ENCODE measurements around the gene MYBPH.

MYBPH gene

DNA sequence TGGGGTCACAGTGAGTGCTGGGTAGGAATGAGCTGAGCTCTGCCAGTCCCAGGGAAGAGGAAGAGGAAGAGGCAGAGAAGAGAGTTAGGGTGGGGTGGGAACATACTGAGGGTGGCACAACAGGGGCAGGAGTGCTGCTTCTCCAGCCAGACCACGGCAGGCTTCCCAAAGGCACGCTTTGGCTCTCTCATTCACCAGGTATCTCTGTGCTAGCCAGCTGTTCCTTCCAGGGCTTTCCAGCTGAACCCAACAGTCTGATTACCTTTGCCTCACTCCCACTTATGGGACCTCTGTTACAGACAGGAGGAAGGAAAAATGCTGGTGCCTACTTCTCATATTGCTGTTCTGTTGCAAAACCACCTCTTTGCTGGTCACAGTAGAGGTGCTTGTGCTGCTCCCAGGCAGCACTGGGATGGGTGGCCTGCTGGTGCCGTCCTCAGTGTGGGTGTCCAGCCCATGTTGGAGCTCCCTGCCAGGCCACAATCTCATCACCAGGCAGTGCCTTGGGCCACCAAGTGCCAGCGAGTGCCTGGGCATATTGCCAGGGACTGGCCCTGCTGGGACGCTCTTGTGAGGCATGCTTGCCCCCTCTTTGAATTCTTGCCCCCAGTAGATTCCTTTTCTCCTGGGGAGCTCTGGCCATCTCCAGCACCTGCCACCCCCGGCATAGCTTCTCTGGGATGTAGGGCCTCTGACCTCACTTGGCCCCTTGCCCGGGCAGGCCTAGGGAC lies 46.0 kb downstream of the MYBPH start:
- DNase-seq (ENCODE audit: low read depth), result no peak

DNA sequence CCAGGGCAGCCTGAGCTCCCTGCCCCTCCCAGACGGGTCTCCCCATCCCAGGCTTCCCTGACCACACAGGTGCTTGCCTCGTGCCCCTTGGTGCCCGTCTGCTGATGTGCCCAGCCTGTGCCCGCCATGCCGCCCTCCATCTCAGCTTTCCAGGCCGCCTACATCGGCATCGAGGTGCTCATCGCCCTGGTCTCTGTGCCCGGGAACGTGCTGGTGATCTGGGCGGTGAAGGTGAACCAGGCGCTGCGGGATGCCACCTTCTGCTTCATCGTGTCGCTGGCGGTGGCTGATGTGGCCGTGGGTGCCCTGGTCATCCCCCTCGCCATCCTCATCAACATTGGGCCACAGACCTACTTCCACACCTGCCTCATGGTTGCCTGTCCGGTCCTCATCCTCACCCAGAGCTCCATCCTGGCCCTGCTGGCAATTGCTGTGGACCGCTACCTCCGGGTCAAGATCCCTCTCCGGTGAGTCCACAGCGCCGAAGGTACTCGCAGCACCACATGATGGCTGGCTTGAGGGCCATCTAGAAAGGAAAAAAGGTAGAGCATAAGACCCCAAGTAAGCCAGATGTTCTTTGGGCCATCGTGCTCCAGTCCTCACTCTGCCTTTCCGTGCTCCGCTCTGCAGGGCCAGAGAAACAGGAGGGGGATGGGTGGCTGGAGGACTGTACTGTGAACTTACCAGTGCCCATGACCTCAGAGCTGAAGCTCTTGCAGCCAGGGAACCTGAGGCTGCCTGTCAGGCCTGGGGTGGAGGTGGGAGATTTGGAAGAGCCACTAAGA lies 46.7 kb downstream of the MYBPH start:
- no peak for DNase-seq (ENCODE audit: low read depth)

DNA sequence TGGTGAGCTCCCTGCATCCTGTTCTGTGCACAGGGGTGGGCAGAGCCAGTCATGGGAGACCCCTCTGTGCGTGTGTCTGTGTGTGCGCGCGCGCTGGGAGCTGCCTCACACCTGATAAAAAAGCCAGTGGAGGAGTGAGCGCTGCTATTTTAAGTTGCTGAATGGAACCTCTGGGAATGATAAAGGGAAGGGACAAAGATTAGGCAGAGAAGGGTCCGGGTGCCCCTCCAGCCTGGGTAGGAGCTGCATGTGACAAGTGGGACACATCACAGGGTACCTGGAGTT lies 47.3 kb downstream of the MYBPH start:
- no peak for DNase-seq (ENCODE audit: low read depth)

DNA sequence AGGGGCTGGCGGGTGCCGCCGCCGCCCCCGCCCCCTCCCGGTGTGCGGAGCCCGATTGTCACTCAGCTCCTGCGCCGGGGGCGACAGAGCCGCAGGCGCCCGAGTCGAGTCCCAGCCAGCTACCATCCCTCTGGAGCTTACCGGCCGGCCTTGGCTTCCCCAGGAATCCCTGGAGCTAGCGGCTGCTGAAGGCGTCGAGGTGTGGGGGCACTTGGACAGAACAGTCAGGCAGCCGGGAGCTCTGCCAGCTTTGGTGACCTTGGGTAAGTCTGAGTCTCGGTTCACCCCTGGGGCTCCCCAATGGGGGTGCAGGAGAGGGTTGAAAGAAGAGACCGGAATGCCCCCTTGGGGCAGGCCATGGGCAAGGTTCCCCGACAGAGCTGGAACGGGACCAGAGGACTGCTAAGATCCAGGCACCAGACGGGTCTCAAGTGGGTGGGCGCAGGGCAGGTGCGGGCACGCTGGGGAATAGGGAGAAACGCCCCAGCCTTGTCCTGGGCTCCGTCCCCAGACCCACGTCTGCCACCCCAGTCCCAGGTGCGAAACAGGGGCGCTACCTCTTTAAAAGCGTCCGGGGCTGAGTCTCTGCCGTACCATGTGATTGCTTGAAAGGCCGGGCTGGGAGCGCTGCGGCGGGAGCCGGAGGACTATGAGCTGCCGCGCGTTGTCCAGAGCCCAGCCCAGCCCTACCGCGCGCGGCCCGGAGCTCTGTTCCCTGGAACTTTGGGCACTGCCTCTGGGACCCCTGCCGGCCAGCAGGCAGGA lies 47.8 kb downstream of the MYBPH start, which contains the start of gene ADORA1:
TSS of gene ADORA1 (plus strand) at position 61 of the 765 bp plus-strand sequence. CDS start 1,116 bp downstream, outside the sequence.
- DNase-seq (ENCODE audit: low read depth), result no peak

DNA sequence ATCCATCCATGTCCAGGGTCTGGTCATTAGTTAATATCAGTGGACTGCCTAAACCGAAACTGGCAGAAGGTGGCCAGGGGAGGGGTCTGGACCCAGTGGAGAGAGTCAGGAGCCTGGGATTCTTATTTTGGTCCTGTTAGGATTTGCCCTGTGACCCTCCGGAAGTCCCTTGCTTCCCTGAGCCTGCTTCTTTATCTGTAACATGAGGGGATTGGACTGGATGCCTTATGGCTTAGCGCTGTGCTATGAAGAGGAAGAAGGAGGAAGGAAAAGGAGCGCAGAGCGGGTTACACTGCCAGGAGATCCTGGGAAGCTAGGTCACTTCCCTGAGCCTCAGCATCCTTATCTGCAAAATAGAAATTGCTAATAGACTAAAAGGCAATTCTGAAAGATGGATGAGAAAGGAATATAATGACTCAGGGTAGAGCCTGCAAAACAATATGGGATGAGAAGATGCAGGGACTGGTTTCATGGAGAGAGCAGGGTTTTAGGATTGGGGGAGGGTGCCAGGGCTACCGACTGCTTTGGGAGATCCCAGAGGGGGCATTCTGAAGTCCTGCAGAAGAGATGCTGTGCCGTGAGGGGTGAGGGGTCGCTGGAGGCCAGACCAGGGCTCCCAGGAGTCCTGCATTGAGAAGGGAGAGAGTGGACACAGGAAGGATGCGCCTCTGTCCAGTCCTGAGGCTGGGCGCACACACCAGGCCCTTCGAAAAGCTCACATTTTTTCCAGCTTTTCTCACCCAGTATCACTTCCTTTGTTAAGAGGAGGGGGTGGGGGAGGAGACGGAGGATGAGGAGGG lies 48.6 kb downstream of the MYBPH start:
- DNase-seq (ENCODE audit: low read depth), result no peak

DNA sequence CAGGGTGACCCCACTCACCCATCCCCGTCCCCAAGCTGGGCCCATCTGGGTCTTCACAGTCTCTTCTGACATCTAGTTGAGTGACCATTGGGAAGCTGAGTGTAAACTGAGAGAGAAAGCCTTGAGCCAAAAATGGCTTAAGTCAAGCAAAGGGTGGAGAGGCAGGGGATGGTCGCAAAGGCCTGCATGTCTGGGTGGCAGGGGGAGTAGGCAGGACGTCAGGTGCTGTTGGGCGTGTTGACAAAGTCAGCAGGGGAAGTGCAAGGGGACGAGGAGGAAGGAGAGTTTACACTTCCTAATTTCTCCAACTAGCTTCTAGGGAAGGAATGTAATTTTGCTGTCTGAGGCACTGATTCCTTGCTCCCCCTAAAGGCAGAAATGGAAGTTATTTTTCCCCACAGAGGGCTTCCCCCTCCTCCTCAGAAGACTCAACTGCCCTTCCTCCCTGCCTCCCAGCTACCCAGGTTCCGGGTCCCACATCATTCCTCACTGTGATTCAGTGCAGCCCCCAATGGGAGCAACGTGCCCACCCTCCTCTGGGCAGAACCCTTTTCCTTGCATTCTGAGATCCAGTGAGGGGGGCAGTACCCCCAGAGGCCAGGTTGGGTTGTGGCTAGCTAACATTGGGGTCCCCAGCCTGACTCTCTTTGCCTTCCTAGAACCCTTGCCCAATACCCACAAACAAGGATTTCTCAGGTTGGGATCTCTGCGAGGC lies 49.3 kb downstream of the MYBPH start:
- DNase-seq (ENCODE audit: low read depth), result no peak

DNA sequence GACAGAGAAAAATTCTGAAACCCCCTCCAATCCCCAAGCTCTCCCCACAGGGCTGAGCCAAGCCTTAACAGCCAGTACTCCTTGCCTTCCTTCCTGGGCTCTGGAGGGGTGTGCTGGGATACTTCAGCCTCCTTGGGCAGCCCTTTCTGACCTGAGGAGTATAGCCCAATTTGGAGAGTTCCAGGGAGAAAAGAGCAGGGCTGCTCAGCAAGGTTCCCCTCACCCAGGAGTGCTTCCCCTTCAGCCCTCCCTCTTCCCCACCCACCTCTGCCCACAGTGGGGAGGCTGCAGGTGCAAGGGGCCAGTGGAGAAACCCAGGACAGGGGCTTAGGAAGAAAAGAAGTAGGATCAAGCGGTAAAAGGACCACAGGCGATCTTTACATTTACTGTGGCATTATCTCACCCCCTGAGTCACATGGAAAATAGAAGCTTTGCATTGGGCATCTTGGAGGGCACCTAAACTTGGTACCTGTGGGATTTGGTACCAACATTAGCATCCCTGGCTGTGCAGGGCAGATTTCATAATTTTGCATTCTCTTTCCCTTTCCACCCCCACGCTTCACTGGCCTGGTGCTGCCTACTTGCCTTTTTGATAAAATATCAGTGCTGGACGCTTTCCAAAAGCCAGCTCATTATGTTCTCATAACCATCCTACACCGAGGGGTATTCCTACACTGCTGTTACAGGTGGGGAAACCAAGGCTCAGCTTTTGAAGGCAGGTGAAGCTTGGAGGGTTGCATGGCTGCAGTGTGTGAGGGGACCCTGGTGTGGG lies 50.9 kb downstream of the MYBPH start:
- no peak for DNase-seq (ENCODE audit: low read depth)

DNA sequence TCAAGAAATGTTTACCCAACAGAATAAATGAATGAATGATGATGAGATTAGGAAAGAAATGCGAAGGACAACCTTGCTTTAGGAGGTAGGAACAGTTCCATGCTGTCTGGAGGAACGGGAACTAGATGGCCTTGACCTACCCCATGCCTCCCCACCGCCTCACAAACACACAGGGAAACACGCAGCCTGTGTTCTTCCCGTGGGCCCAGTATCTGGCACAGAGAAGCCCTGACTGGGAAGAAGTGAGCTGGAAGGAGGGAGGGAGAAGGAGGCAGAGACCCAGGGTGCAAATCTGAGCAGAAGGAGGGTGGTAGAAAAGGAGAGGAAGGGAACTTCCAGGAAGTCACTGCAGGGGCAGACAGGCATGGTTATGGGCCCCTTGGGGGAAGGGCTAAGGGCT lies 51.6 kb downstream of the MYBPH start:
- no peak for DNase-seq (ENCODE audit: low read depth)

DNA sequence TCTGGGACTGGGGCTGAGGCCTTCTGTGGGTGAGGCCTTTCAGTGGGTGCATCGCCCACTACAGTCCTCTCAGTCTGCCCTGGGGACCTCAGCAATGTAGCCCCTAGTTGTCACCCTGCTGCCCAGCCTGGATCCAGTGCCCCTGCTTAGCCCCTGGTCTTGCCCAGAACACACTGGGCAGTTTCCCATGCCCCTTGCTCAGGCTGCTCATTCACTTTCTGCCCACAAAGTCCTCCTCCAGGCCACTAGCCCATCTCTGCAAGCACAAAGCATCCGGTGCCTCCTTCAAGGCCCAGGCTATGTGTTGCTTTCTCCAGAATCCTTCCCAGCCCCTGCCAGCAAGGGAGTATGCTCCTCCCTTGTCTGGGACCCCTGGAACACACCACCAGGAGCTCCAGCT lies 53.5 kb downstream of the MYBPH start:
- no peak for DNase-seq (ENCODE audit: low read depth)

DNA sequence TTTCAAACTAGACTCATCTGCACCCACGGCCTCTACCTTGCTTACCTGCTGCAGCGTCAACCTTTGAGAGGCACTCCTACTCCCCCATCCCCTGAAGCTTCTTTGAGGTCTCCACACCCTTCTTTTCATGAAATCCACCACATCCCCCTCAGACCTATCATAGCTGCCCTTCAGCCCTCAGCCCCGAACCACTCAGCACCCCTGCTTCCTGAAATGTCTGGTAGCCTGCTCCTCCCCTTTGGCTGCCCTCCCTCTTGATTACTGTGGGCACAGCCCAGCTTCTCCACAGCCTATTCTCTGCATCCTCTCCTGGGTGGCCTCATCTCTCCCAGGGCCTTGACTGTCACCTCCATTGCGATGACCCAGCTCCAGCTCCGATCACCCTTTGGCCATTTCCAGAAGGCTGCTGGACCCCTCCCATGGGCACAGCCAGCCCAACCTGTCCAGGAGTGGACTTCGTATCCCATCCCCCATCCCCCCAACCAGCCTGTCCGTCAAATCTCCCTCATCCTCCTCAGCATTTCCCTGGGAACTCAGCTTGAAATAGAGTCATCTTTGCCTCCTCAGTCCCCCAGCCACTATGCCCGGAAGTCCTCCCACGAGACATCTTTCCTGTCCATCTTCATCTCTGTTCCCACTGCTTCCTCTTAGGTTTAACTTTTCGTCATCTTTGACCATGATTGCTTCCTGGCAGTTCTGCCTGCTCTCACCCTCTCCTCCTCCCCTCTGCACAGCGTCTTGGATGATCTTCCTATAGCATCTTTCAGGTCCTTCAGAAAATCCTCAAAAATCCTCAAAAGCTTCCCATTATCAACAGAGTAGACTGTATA lies 54.2 kb downstream of the MYBPH start:
- DNase-seq (ENCODE audit: low read depth), result no peak

DNA sequence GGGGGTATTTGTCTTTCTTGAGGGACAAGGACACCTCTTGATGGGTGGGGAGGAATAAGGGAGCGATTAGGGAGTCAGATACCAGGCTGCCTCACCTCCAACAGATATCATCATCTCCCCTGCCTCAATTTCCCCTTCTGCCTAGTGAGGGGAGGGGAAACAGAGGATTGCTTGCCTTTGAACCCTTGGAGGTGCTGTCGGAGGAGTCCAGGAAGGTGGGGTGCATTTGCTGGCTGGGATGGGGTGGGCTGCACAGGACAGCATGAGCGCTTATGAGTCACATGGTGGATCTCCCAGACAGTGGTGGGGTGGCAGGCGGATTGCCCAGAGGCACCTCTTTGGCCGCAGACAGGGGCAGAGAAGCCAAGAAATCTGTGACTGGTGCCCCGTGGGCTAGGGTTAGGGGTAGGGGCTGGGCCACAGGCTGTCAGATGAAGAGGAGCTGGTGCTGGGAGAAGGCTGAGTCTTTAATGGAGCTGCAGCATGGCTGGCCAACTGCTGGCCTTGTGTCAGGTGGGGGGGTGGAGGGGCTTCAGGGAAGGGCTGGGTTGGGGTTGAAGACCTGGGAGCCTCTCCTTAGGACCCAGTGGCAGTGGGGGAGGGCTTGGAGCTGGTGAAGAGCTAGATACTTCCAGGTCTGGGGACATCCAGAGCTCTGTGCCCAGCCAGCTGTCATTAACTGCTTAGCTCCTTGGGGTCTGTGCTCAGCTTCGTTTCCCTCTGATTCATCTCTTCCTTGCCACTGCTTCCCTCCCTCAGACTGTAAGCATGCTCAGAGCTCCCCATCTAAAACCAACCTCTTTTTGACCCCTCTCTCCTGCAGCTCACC lies 55.1 kb downstream of the MYBPH start:
- DNase-seq (ENCODE audit: low read depth), result no peak

All from stimulated activated CD8-positive, alpha-beta memory T cell treated with anti-CD3 and anti-CD28 coated beads, Interleukin-15, amount 100 ng/mL, for 24 hours (primary cell).